CD4-positive, alpha-beta T cell treated with Interleukin-10 for 1 hour (primary cell): ENCODE measurements around the gene NCOR1.
"Not testable (repeated sequence)": the region's sequence is repeated elsewhere in the genome, so short reads cannot be mapped to it uniquely, and the experiment has no call there.

Experiments used
- DNase-seq: peaks from one replicate; pipeline ENCODE4 v3.0.0-alpha.2; 2020

NCOR1 gene

GRCh38 chr17:16214190-16215001 is 938 bp downstream of the NCOR1 start:
- DNase-seq: no peak

GRCh38 chr17:16212793-16213192 is 2.5 kb downstream of the NCOR1 start:
- DNase-seq: no peak

- no peak for DNase-seq
Measured at GRCh38 chr17:16211590-16211989, 3.7 kb downstream of the NCOR1 start.

- DNase-seq: not testable (repeated sequence)
Measured at GRCh38 chr17:16204763-16205162, 10.6 kb downstream of the NCOR1 start.

GRCh38 chr17:16202554-16203500 is 12.5 kb downstream of the NCOR1 start:
- DNase-seq: not testable (repeated sequence)

- not testable (repeated sequence) for DNase-seq
Measured at GRCh38 chr17:16201693-16202131, 13.6 kb downstream of the NCOR1 start.

GRCh38 chr17:16199093-16199492 is 16.2 kb downstream of the NCOR1 start:
- no peak for DNase-seq

GRCh38 chr17:16197276-16197675 is 18.1 kb downstream of the NCOR1 start:
- no peak for DNase-seq

- DNase-seq: peak; percentile 37
Measured at GRCh38 chr17:16194307-16194835, 21.0 kb downstream of the NCOR1 start.

- DNase-seq: no peak
Measured at GRCh38 chr17:16191604-16192003, 23.7 kb downstream of the NCOR1 start.

GRCh38 chr17:16190703-16191360 is 24.5 kb downstream of the NCOR1 start:
- no peak for DNase-seq

GRCh38 chr17:16189791-16190348 is 25.5 kb downstream of the NCOR1 start:
- DNase-seq: no peak

- no peak for DNase-seq
Measured at GRCh38 chr17:16187642-16188041, 27.7 kb downstream of the NCOR1 start.

- no peak for DNase-seq
Measured at GRCh38 chr17:16181581-16181980, 33.8 kb downstream of the NCOR1 start.

- no peak for DNase-seq
Measured at GRCh38 chr17:16178836-16179235, 36.5 kb downstream of the NCOR1 start.

GRCh38 chr17:16171613-16172012 is 43.7 kb downstream of the NCOR1 start:
- DNase-seq: no peak

- DNase-seq: not testable (repeated sequence)
Measured at GRCh38 chr17:16166766-16167165, 48.6 kb downstream of the NCOR1 start.

GRCh38 chr17:16158714-16159113 is 56.6 kb downstream of the NCOR1 start:
- no peak for DNase-seq

- DNase-seq: no peak
Measured at GRCh38 chr17:16155536-16155935, 59.8 kb downstream of the NCOR1 start.

GRCh38 chr17:16152326-16152725 is 63.0 kb downstream of the NCOR1 start:
- DNase-seq: not testable (repeated sequence)

GRCh38 chr17:16150251-16150856 is 65.0 kb downstream of the NCOR1 start:
- no peak for DNase-seq

GRCh38 chr17:16148596-16148995 is 66.7 kb downstream of the NCOR1 start:
- no peak for DNase-seq
